ENCODE measurements around the gene MAMSTR.

MAMSTR gene

DNA sequence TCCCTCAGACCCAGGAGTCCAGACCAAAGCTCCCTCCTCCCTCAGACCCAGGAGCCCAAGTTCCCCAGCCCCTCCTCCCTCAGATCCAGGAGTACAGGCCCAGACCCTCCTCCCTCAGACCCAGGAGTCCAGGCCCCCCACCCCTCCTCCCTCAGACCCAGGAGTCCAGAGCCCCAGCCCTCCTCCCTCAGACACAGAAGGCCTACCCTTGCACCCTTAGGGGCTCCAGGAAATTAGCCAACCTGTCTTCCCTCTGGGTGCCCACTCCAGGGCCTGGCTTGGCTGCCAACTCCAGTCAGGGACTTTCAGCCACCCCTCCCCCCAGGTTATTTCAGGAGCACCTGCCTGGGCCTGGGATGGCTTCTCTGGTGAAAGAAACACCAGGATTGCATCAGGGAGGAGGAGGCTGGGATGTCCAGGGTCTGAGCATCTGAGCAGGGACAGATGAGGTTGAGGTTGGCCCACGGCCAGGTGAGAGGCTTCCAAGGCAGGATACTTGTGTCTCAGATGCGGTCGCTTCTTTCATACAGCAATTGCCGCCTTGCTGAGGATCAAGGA is 35.6 kb upstream of the MAMSTR start, which contains the start of gene FGF21:
Gene FGF21, plus strand, starts transcription at position 441 of the 558 bp plus-strand sequence. CDS start 713 bp downstream, outside the sequence.
- Histone ChIP-seq H3K9me3 (ENCODE audit: severe bottlenecking) (no peaks in the 10 kb centered on the region), H3K27me3 (ENCODE audit: insufficient read depth, poor library complexity, severe bottlenecking) (no peaks in the 10 kb centered on the region), H3K36me3 (ENCODE audit: low read depth) (peaks cover 11% of the 10 kb centered on the region), H3K4me1 (ENCODE audit: insufficient read depth, poor library complexity, severe bottlenecking) (peaks cover 7% of the 10 kb centered on the region), H3K27ac (ENCODE audit: poor library complexity, severe bottlenecking) (no peak within 1 kb of the TSS), H3K4me3 (ENCODE audit: severe bottlenecking) (no peak within 1 kb of the TSS)
- no peak for DNase-seq (ENCODE audit: low spot score)
- no peak for ATAC-seq (ENCODE audit: low read depth)
- TF ChIP-seq, protein P1, sequence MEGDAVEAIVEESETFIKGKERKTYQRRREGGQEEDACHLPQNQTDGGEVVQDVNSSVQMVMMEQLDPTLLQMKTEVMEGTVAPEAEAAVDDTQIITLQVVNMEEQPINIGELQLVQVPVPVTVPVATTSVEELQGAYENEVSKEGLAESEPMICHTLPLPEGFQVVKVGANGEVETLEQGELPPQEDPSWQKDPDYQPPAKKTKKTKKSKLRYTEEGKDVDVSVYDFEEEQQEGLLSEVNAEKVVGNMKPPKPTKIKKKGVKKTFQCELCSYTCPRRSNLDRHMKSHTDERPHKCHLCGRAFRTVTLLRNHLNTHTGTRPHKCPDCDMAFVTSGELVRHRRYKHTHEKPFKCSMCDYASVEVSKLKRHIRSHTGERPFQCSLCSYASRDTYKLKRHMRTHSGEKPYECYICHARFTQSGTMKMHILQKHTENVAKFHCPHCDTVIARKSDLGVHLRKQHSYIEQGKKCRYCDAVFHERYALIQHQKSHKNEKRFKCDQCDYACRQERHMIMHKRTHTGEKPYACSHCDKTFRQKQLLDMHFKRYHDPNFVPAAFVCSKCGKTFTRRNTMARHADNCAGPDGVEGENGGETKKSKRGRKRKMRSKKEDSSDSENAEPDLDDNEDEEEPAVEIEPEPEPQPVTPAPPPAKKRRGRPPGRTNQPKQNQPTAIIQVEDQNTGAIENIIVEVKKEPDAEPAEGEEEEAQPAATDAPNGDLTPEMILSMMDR (IDR thresholded peaks at IDR 0.05; ENCODE audit: poor library complexity, severe bottlenecking), result no peak

DNA sequence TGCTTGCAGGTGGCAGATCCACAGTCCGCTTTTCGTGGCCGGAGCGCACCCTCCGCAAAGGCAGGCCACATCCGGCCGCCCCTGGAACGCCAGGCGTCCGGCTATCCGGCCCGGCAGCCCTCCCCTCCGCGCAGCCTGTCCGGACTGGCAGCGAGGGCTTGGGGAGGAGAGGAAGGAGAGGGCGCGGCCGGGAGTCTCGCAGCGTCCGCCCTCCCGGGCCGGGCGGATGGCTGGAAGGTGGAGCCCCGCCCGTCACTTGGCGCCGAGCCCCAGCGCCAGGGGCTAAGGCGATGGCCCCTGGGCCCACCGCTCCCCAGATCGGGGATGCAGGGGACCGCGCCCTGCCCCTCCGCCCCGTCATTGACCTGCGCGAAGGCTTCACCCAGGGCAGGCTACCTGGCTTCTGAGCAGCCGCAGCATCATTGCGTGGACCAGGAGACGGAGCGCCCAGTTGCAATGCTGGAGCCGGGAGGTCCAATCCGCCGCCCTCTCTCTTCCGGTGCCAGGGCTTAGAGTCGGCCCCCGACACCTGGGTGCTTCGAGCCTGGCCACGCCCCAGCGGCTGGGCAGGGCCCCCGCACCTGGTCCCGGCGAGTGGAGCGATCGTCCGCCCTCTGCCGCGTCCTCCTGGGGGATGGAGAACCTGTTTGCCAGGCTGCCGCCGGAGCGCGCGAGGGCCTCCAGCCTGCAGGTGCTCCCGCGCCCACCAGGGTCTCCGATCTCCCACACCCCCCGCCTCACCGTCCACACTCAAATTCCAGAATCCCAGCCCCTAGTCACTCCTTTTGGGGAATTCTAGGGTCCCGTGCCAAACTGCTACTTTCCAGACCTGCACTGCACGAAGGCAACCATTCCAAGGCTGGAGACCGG is 33.2 kb upstream of the MAMSTR start, which contains the start of gene FUT1:
Gene FUT1, minus strand, starts transcription at position 146 of the 870 bp plus-strand sequence. CDS start 1,360 bp downstream, outside the sequence.
- DNase-seq (ENCODE audit: low spot score) (peak; percentile 94), ATAC-seq (ENCODE audit: low read depth) (peak; percentile 89)
- Histone ChIP-seq H3K9me3 (ENCODE audit: severe bottlenecking) (no peaks in the 10 kb centered on the region), H3K4me1 (ENCODE audit: insufficient read depth, poor library complexity, severe bottlenecking) (peaks cover 7% of the 10 kb centered on the region), H3K27ac (ENCODE audit: poor library complexity, severe bottlenecking) (peak within 1 kb of the TSS; percentile 70), H3K36me3 (ENCODE audit: low read depth) (peaks cover 31% of the 10 kb centered on the region), H3K4me3 (ENCODE audit: severe bottlenecking) (peak within 1 kb of the TSS; percentile 65), H3K27me3 (ENCODE audit: insufficient read depth, poor library complexity, severe bottlenecking) (no peaks in the 10 kb centered on the region)
- TF ChIP-seq, protein P1 (IDR thresholded peaks at IDR 0.05; ENCODE audit: poor library complexity, severe bottlenecking), result peak; percentile 9

DNA sequence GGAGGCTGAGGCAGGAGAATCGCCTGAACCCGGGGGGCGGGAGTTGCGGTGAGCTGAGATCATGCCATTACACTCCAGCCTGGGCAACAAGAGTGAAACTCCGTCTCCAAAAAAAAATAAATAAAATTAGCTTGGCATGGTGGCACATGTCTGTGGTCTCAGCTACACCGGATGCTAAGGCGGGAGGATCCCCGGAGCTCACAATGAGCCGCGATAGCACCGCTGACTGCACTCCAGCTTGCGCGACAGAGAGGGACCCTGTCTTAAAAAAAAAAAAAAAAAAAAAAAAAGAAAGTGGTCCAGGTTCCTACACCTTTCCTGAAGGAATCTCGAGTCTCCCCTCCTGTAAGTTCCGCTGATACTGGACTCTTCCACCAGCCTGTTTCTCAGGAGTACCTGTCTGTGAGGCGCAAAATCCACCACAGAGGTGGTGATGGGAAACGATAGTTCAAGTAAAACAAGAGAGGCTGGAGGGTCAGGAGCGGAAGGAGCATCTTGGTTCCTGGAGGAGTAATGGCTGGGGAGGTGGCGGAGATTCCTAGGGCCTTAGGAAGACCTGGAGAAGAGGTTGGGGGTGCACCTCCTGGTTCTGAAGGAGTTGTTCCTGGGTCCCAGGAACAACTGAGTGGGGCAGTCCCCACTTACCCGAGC is 32.4 kb upstream of the MAMSTR start:
- DNase-seq (ENCODE audit: low spot score), result no peak
- H3K36me3 ChIP-seq (ENCODE audit: low read depth), result peaks cover 39% of the 10 kb centered on the region
- H3K4me1 ChIP-seq (ENCODE audit: insufficient read depth, poor library complexity, severe bottlenecking), result peaks cover 7% of the 10 kb centered on the region
- ATAC-seq (ENCODE audit: low read depth), result no peak; the same call in 2 of the 3 replicates
- no peaks in the 10 kb centered on the region for H3K27me3 ChIP-seq (ENCODE audit: insufficient read depth, poor library complexity, severe bottlenecking)
- H3K27ac ChIP-seq (ENCODE audit: poor library complexity, severe bottlenecking), result peak overlapping the region; percentile 70
- TF ChIP-seq, protein P1 (IDR thresholded peaks at IDR 0.05; ENCODE audit: poor library complexity, severe bottlenecking), result no peak
- peak overlapping the region; percentile 65 for H3K4me3 ChIP-seq (ENCODE audit: severe bottlenecking)
- H3K9me3 ChIP-seq (ENCODE audit: severe bottlenecking), result no peaks in the 10 kb centered on the region

DNA sequence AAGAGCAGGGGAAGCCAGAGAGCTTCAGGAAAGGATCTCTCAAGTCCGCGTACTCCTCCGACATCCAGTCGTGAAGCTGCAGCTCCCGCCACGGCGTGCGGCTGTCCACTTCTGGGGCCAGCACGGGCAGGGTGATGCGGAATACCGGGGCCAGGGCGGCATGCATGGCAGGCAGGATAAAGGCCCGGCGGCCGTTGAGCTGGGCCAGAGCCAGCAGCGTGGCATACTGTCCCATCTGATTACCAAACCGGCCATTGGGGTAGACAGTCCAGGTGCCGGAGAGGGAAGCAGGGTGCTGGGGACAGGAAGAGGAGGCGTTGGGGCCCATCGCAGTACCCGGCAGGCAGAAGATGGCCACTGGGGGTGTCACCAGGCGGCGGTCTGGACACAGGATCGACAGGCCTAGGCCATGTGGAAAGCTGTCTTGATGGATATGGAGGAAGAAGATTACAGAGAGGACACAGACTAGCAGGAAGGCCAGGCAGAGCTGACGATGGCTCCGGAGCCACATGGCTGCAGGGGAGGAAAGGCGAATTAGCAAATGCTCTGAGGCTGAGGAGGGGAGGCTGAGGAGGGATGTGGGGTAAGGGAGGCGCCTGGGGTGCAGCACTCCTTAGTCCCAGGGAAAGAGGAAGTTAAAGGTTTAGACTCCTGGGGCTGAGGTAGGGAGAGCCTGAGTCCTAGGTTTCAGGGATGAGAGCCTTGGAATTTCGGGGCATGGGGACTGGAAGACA is 31.4 kb upstream of the MAMSTR start:
- Histone ChIP-seq H3K27me3 (ENCODE audit: insufficient read depth, poor library complexity, severe bottlenecking) (no peaks in the 10 kb centered on the region), H3K9me3 (ENCODE audit: severe bottlenecking) (no peaks in the 10 kb centered on the region), H3K36me3 (ENCODE audit: low read depth) (peaks cover 40% of the 10 kb centered on the region), H3K27ac (ENCODE audit: poor library complexity, severe bottlenecking) (peak overlapping the region; percentile 70), H3K4me3 (ENCODE audit: severe bottlenecking) (no peak overlapping the region), H3K4me1 (ENCODE audit: insufficient read depth, poor library complexity, severe bottlenecking) (peaks cover 7% of the 10 kb centered on the region)
- DNase-seq (ENCODE audit: low spot score), result no peak
- TF ChIP-seq, protein P1 (IDR thresholded peaks at IDR 0.05; ENCODE audit: poor library complexity, severe bottlenecking), result no peak
- no peak for ATAC-seq (ENCODE audit: low read depth)

Measured in RWPE2 (cell line).